Measurements from ENCODE around the gene CFAP299.

Gene CFAP299

GRCh38 chr4:80465736-80466135 is 130.2 kb downstream of the CFAP299 start:
- H3K4me1 ChIP-seq (ENCODE audit: control insufficient read depth, insufficient read depth, low read length), result peaks cover 33% of the 10 kb centered on the region
- no peaks in the 10 kb centered on the region for H3K9me3 ChIP-seq (ENCODE audit: control insufficient read depth, insufficient read depth, low read length)
- no peak overlapping the region for H3K9ac ChIP-seq (ENCODE audit: low read depth, low read length)
- no peaks in the 10 kb centered on the region for H3K27me3 ChIP-seq (ENCODE audit: control insufficient read depth, insufficient read depth, low read length)
- no peak overlapping the region for H3K27ac ChIP-seq (ENCODE audit: low read depth, low read length)
- no peaks in the 10 kb centered on the region for H3K36me3 ChIP-seq (ENCODE audit: control insufficient read depth, insufficient read depth, low read length)
- H3K4me3 ChIP-seq (ENCODE audit: low read depth, low read length), result no peak overlapping the region

- Histone ChIP-seq H3K27ac (ENCODE audit: low read depth, low read length) (no peak overlapping the region), H3K27me3 (ENCODE audit: control insufficient read depth, insufficient read depth, low read length) (no peaks in the 10 kb centered on the region), H3K4me1 (ENCODE audit: control insufficient read depth, insufficient read depth, low read length) (peaks cover 32% of the 10 kb centered on the region), H3K4me3 (ENCODE audit: low read depth, low read length) (no peak overlapping the region), H3K9me3 (ENCODE audit: control insufficient read depth, insufficient read depth, low read length) (no peaks in the 10 kb centered on the region), H3K36me3 (ENCODE audit: control insufficient read depth, insufficient read depth, low read length) (no peaks in the 10 kb centered on the region), H3K9ac (ENCODE audit: low read depth, low read length) (no peak overlapping the region)
Observed at GRCh38 chr4:80466618-80467017, 131.1 kb downstream of the CFAP299 start.

GRCh38 chr4:80471756-80472155 is 136.2 kb downstream of the CFAP299 start:
- Histone ChIP-seq H3K36me3 (ENCODE audit: control insufficient read depth, insufficient read depth, low read length) (no peaks in the 10 kb centered on the region), H3K9ac (ENCODE audit: low read depth, low read length) (peak overlapping the region; percentile 41; the same call in 1 of the 2 replicates), H3K27ac (ENCODE audit: low read depth, low read length) (peak overlapping the region; percentile 75), H3K27me3 (ENCODE audit: control insufficient read depth, insufficient read depth, low read length) (no peaks in the 10 kb centered on the region), H3K4me3 (ENCODE audit: low read depth, low read length) (peak overlapping the region; percentile 27), H3K9me3 (ENCODE audit: control insufficient read depth, insufficient read depth, low read length) (no peaks in the 10 kb centered on the region), H3K4me1 (ENCODE audit: control insufficient read depth, insufficient read depth, low read length) (peaks cover 32% of the 10 kb centered on the region)

- Histone ChIP-seq H3K4me1 (ENCODE audit: control insufficient read depth, insufficient read depth, low read length) (peaks cover 22% of the 10 kb centered on the region), H3K36me3 (ENCODE audit: control insufficient read depth, insufficient read depth, low read length) (no peaks in the 10 kb centered on the region), H3K9me3 (ENCODE audit: control insufficient read depth, insufficient read depth, low read length) (no peaks in the 10 kb centered on the region), H3K27ac (ENCODE audit: low read depth, low read length) (no peak overlapping the region), H3K4me3 (ENCODE audit: low read depth, low read length) (no peak overlapping the region), H3K27me3 (ENCODE audit: control insufficient read depth, insufficient read depth, low read length) (no peaks in the 10 kb centered on the region), H3K9ac (ENCODE audit: low read depth, low read length) (no peak overlapping the region)
Observed at GRCh38 chr4:80475236-80475635, 139.7 kb downstream of the CFAP299 start.

GRCh38 chr4:80475798-80476197 is 140.3 kb downstream of the CFAP299 start:
- no peaks in the 10 kb centered on the region for H3K36me3 ChIP-seq (ENCODE audit: control insufficient read depth, insufficient read depth, low read length)

GRCh38 chr4:80484712-80485111 is 149.2 kb downstream of the CFAP299 start:
- H3K27ac ChIP-seq (ENCODE audit: low read depth, low read length), result no peak overlapping the region
- H3K9ac ChIP-seq (ENCODE audit: low read depth, low read length), result no peak overlapping the region
- no peaks in the 10 kb centered on the region for H3K9me3 ChIP-seq (ENCODE audit: control insufficient read depth, insufficient read depth, low read length)
- no peaks in the 10 kb centered on the region for H3K27me3 ChIP-seq (ENCODE audit: control insufficient read depth, insufficient read depth, low read length)
- peaks cover 16% of the 10 kb centered on the region for H3K4me1 ChIP-seq (ENCODE audit: control insufficient read depth, insufficient read depth, low read length)
- H3K36me3 ChIP-seq (ENCODE audit: control insufficient read depth, insufficient read depth, low read length), result no peaks in the 10 kb centered on the region
- H3K4me3 ChIP-seq (ENCODE audit: low read depth, low read length), result no peak overlapping the region

More at GRCh38 chr4:80475798-80476197, 140.3 kb downstream of the CFAP299 start:
- H3K27ac ChIP-seq (ENCODE audit: low read depth, low read length), result no peak overlapping the region
- no peaks in the 10 kb centered on the region for H3K27me3 ChIP-seq (ENCODE audit: control insufficient read depth, insufficient read depth, low read length)
- H3K4me3 ChIP-seq (ENCODE audit: low read depth, low read length), result no peak overlapping the region
- H3K4me1 ChIP-seq (ENCODE audit: control insufficient read depth, insufficient read depth, low read length), result peaks cover 17% of the 10 kb centered on the region
- H3K9ac ChIP-seq (ENCODE audit: low read depth, low read length), result no peak overlapping the region
- H3K9me3 ChIP-seq (ENCODE audit: control insufficient read depth, insufficient read depth, low read length), result no peaks in the 10 kb centered on the region

GRCh38 chr4:80486603-80487002 is 151.1 kb downstream of the CFAP299 start:
- Histone ChIP-seq H3K4me1 (ENCODE audit: control insufficient read depth, insufficient read depth, low read length) (peaks cover 17% of the 10 kb centered on the region), H3K9ac (ENCODE audit: low read depth, low read length) (no peak overlapping the region), H3K9me3 (ENCODE audit: control insufficient read depth, insufficient read depth, low read length) (no peaks in the 10 kb centered on the region), H3K36me3 (ENCODE audit: control insufficient read depth, insufficient read depth, low read length) (no peaks in the 10 kb centered on the region), H3K27ac (ENCODE audit: low read depth, low read length) (no peak overlapping the region), H3K27me3 (ENCODE audit: control insufficient read depth, insufficient read depth, low read length) (no peaks in the 10 kb centered on the region), H3K4me3 (ENCODE audit: low read depth, low read length) (no peak overlapping the region)

GRCh38 chr4:80489798-80490197 is 154.3 kb downstream of the CFAP299 start:
- Histone ChIP-seq H3K9me3 (ENCODE audit: control insufficient read depth, insufficient read depth, low read length) (no peaks in the 10 kb centered on the region), H3K36me3 (ENCODE audit: control insufficient read depth, insufficient read depth, low read length) (no peaks in the 10 kb centered on the region), H3K27ac (ENCODE audit: low read depth, low read length) (no peak overlapping the region), H3K9ac (ENCODE audit: low read depth, low read length) (no peak overlapping the region), H3K27me3 (ENCODE audit: control insufficient read depth, insufficient read depth, low read length) (no peaks in the 10 kb centered on the region), H3K4me1 (ENCODE audit: control insufficient read depth, insufficient read depth, low read length) (peaks cover 18% of the 10 kb centered on the region), H3K4me3 (ENCODE audit: low read depth, low read length) (no peak overlapping the region)

GRCh38 chr4:80492761-80493160 is 157.2 kb downstream of the CFAP299 start:
- no peak overlapping the region for H3K4me3 ChIP-seq (ENCODE audit: low read depth, low read length)
- no peak overlapping the region for H3K9ac ChIP-seq (ENCODE audit: low read depth, low read length)
- H3K4me1 ChIP-seq (ENCODE audit: control insufficient read depth, insufficient read depth, low read length), result peaks cover 4% of the 10 kb centered on the region; the same call in 1 of the 2 replicates
- H3K27ac ChIP-seq (ENCODE audit: low read depth, low read length), result no peak overlapping the region
- 0 out of 2 replicates have a peak, but pooled peaks cover 3% of the 10 kb centered on the region for H3K36me3 ChIP-seq (ENCODE audit: control insufficient read depth, insufficient read depth, low read length)
- H3K9me3 ChIP-seq (ENCODE audit: control insufficient read depth, insufficient read depth, low read length), result peaks cover 23% of the 10 kb centered on the region
- no peaks in the 10 kb centered on the region for H3K27me3 ChIP-seq (ENCODE audit: control insufficient read depth, insufficient read depth, low read length)

GRCh38 chr4:80495865-80496264 is 160.3 kb downstream of the CFAP299 start:
- H3K36me3 ChIP-seq (ENCODE audit: control insufficient read depth, insufficient read depth, low read length), result 0 out of 2 replicates have a peak, but pooled peaks cover 3% of the 10 kb centered on the region
- H3K9ac ChIP-seq (ENCODE audit: low read depth, low read length), result peak overlapping the region; percentile 18; the same call in 1 of the 2 replicates

GRCh38 chr4:80498725-80499124 is 163.2 kb downstream of the CFAP299 start:
- 0 out of 2 replicates have a peak, but pooled peaks cover 3% of the 10 kb centered on the region for H3K36me3 ChIP-seq (ENCODE audit: control insufficient read depth, insufficient read depth, low read length)
- peaks cover 25% of the 10 kb centered on the region for H3K9me3 ChIP-seq (ENCODE audit: control insufficient read depth, insufficient read depth, low read length)
- no peaks in the 10 kb centered on the region for H3K27me3 ChIP-seq (ENCODE audit: control insufficient read depth, insufficient read depth, low read length)
- no peak overlapping the region for H3K27ac ChIP-seq (ENCODE audit: low read depth, low read length)
- H3K9ac ChIP-seq (ENCODE audit: low read depth, low read length), result no peak overlapping the region
- H3K4me3 ChIP-seq (ENCODE audit: low read depth, low read length), result no peak overlapping the region
- no peaks in the 10 kb centered on the region for H3K4me1 ChIP-seq (ENCODE audit: control insufficient read depth, insufficient read depth, low read length)

More at GRCh38 chr4:80495865-80496264, 160.3 kb downstream of the CFAP299 start:
- Histone ChIP-seq H3K9me3 (ENCODE audit: control insufficient read depth, insufficient read depth, low read length) (peaks cover 25% of the 10 kb centered on the region), H3K4me3 (ENCODE audit: low read depth, low read length) (no peak overlapping the region), H3K4me1 (ENCODE audit: control insufficient read depth, insufficient read depth, low read length) (peaks cover 4% of the 10 kb centered on the region; the same call in 1 of the 2 replicates), H3K27me3 (ENCODE audit: control insufficient read depth, insufficient read depth, low read length) (no peaks in the 10 kb centered on the region), H3K27ac (ENCODE audit: low read depth, low read length) (peak overlapping the region; percentile 33)
